H1 (cell line): ENCODE measurements around the gene ATP6V1B1.

ENCODE experiments used
- EP300 ChIP-seq, 2 experiments: IDR thresholded peaks; 1 replicate in 1 of 2; 2 replicates in 1 of 2; pipeline ENCODE4 v1.6.1; 2011 to 2012; ENCODE audit warnings: low read depth in 2 of 2, low read length in 2 of 2, mild to moderate bottlenecking in 2 of 2, borderline replicate concordance in 1 of 2, inconsistent platforms in 1 of 2, moderate library complexity in 1 of 2
- SRF ChIP-seq: IDR thresholded peaks from 2 replicates; pipeline ENCODE4 v1.6.1; 2011; ENCODE audit warnings: mild to moderate bottlenecking, low read depth, low read length, moderate library complexity

DNA sequence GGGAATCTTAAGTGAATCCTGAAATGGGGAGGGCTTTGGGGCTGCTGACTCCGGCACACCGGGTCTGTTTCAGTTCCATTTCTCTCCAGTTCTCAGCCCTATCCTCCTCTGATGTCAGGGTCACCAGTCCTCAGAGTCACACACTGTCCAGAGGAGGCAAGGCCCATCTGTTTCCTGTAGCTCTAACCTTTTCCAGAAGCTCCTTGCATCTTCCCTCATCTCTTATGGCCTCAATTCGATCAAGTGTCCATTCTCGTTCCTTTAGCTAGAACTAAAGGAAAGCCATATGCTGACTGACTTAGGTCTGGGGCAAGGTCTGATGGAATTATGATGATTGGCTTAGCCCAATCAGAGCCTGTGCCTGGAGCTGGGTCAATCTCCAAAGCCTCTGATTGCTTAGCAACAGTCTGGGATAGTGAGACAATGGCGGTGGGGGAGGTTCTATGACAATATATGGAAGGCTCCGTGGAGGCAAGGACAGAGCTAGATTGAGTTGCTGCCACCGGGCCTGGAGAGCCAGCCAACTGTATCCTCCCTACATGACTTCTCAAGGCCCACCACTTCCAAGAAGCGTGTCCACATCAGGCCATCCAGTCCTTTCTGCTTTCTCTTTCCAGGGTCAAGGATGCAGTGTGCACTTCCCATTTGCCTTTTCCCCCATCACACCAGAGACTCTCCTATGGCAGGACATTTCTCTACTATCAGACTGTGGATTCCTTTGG lies 48.0 kb downstream of the ATP6V1B1 start:
- TF ChIP-seq SRF = no peak
- TF ChIP-seq EP300 (IDR thresholded peaks at IDR 0.05; ENCODE audit: borderline replicate concordance in 1 of 2, low read depth in 2 of 2, low read length in 2 of 2) = no peak
